Measurements from ENCODE around the gene LHCGR.
A peak's percentile ranks its signal among the peaks of the same experiment; 100 is the strongest.
"Not testable (repeated sequence)": the region's sequence is repeated elsewhere in the genome, so short reads cannot be mapped to it uniquely, and the experiment has no call there.

Gene LHCGR

GRCh38 chr2:48713647-48714046, 41.9 kb downstream of the LHCGR start:
- DNase-seq (ENCODE audit: low read depth) = no peak
- no peak overlapping the region for H3K4me3 ChIP-seq (replicated peaks; ENCODE audit: low read depth, low read length)
- no peak for TF ChIP-seq CTCF (IDR thresholded peaks at IDR 0.05; ENCODE audit: low read length, missing control alignments)

DNA sequence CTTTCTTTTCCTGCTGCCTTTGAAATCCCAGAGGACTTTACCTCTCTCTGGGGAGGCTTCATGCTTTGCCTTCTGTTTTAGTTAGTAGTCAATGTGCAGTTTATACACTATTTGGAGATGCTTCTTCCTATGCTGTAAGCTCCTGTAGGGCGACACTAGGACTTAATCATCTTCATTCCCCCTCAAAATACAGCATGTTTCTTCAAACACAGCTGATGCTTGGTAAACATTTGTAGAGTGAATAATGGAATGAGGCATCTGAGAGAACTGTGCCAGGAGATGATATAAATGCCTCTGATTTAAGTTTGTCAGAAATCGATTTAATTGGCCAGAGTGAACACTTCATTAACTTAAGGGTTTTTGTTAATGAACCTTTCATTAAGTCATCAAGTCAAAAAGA, 43.4 kb downstream of the LHCGR start:
- no peak for TF ChIP-seq CTCF (IDR thresholded peaks at IDR 0.05; ENCODE audit: low read length, missing control alignments)
- H3K4me3 ChIP-seq (replicated peaks; ENCODE audit: low read depth, low read length) = no peak overlapping the region
- DNase-seq (ENCODE audit: low read depth) = no peak

GRCh38 chr2:48711343-48711742, 44.2 kb downstream of the LHCGR start:
- H3K4me3 ChIP-seq (replicated peaks; ENCODE audit: low read depth, low read length) = no peak overlapping the region
- TF ChIP-seq CTCF (IDR thresholded peaks at IDR 0.05; ENCODE audit: low read length, missing control alignments) = no peak
- DNase-seq (ENCODE audit: low read depth) = peak; percentile 54

DNA sequence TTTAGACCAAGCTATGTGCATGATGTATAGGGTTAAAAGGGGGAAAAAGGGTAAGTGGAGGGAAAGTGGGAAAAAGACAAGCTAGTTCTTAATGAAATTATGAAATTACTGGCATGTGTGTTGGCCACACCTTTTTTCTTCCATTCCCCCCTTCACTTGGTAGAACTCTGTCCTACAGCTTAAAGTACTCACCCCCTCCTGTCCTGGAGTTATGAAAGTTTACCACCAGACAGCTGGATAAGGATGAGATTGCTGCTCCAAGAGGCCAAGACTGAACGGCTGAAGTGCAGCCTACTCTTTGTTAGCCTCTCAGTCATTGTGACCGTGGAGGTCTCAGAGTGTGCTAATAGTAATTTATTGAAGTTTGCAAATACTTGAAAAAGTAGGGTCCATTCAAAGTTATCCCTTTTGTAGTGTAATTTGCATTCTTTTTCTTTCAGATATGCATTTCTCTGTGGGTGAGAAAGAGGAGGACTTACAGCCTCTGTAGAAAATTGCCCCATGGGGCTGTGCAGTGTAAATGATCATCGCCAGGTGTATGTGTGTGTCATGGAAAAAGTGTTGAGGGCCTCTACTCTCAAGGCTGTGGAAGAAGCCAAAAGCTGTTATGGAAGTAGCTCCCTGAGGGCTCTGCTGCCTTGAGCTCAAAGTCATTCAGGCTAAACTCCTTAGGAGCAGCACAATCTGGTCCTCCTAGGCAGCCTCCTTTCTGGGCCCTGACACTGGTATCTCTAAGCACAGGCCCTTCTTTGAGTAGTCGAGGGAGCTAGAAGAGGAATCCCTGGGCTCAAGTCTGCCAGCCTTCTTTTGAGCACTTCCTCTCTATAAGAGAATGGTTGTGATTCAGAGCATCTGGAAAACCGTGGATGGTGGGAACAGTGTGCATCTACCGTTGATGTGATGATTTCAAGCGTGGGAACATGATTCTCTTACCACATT, 46.2 kb downstream of the LHCGR start:
- H3K4me3 ChIP-seq (replicated peaks; ENCODE audit: low read depth, low read length) = no peak overlapping the region
- no peak for DNase-seq (ENCODE audit: low read depth)
- TF ChIP-seq CTCF (IDR thresholded peaks at IDR 0.05; ENCODE audit: low read length, missing control alignments) = no peak

DNA sequence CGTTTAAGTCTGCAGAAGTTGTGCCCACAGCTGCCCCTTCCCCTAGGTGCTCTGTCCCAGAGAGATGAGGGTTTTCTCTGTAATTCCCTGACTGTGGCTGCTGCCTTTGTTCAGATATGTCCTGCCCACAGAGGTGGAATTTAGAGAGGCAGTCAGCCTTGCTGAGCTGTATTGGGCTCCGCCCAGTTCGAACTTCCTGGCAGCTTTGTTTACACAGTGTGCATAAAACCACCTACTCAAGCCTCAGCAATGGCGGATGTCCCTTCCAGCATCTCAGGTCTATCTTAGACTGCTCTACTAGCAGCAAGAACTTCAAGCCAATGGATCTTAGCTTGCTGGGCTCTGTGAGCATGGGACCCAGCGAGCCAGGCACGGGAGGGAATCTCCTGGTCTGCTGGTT, 48.1 kb downstream of the LHCGR start:
- TF ChIP-seq CTCF (IDR thresholded peaks at IDR 0.05; ENCODE audit: low read length, missing control alignments) = no peak
- H3K4me3 ChIP-seq (replicated peaks; ENCODE audit: low read depth, low read length) = no peak overlapping the region
- DNase-seq (ENCODE audit: low read depth) = no peak

DNA sequence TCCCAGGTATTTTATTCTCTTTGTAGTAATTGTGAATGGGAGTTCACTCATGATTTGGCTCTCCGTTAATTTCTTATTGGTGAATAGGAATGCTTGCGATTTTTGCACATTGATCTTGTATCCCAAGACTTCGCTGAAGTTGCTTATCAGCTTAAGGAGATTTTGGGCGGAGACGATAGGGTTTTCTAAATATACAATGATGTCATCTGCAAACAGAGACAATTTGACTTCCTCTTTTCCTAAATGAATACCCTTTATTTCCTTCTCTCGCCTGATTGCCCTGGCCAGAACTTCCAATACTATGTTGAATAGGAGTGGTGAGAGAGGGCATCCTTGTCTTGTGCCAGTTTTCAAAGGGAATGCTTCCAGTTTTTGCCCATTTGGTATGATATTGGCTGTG, 51.9 kb downstream of the LHCGR start:
- not testable (repeated sequence) for H3K4me3 ChIP-seq (replicated peaks; ENCODE audit: low read depth, low read length); DNase-seq (ENCODE audit: low read depth)

DNA sequence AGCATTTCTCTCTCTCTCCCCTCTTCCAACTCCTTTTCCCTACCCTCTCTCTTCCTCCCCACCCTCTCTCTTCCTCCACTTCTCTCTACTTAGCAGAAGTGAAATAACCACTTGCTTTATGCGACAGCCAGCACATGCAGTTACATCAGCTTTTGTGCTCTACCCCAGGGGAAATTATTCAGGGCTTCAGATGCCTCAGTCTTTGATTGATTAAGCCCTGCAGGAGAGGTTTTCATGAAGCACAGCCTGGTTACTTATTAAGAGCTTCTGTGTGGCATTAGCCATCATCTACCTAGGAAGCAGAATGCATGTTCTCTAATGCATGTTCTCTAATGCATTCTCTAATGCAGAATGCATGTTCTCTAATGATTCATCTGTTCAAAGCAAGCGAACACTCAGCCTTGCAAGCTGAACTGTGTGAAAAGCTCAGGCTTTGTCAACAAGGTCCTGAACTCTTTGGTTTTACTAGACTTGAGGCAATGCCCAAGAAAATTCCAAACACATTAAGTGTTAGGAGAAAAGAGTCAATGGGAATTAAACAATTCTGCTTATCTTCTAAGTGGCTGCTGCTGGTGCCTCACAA, 56.1 kb downstream of the LHCGR start:
- no peak for TF ChIP-seq CTCF (IDR thresholded peaks at IDR 0.05; ENCODE audit: low read length, missing control alignments)
- no peak overlapping the region for H3K4me3 ChIP-seq (replicated peaks; ENCODE audit: low read depth, low read length)

More for the DNA sequence above, 56.1 kb downstream of the LHCGR start:
- DNase-seq (ENCODE audit: low read depth) = peak; percentile 45

All from fibroblast of pulmonary artery (primary cell).